Activated T-cell treated with anti-CD3 and anti-CD28 coated beads for 24 hours (primary cell): ENCODE measurements around the gene SOX5.
"Not testable (repeated sequence)": the region's sequence is repeated elsewhere in the genome, so short reads cannot be mapped to it uniquely, and the experiment has no call there.

Source experiments
- DNase-seq: peaks from one replicate; pipeline ENCODE4 v3.0.0-alpha.2; 2020; ENCODE audit warnings: low read depth

The SOX5 gene

DNA sequence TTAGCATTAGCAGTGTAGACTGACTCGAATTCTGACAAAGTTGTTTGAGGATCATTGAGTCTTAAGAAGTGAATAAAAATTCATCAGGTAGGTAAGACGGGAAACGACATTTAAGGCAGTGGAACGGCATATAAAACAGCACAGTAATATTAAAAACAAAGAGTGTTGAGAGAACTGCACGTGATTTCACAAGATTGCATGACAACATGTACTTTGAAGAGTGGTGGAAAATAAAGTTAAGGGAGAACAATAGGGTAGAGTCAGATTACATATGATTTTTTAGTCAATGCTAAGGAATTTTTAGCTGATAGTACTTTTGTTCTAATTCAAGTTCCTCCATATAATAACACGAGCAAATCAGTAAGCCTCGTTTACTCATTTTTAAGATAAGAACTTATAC, 115.4 kb downstream of the SOX5 start:
- no peak for DNase-seq

DNA sequence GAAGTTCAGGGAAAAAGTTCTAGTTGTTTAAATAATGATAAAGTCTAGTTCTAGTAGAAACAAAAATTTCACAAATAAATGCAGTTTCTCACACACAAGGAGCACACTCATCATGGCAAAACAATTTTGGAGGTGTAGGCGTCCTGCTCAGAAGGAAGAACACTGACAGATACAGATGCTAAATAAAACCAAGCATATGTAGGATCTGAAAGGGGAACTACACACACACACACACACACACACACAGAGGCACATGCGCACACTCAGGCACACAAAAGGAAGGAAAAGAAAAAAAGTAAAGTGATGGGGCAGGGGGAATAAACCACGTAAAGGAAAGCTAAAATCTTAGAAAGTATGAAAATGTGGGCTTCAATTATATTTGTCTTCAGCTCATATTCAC, 117.7 kb downstream of the SOX5 start:
- no peak for DNase-seq

DNA sequence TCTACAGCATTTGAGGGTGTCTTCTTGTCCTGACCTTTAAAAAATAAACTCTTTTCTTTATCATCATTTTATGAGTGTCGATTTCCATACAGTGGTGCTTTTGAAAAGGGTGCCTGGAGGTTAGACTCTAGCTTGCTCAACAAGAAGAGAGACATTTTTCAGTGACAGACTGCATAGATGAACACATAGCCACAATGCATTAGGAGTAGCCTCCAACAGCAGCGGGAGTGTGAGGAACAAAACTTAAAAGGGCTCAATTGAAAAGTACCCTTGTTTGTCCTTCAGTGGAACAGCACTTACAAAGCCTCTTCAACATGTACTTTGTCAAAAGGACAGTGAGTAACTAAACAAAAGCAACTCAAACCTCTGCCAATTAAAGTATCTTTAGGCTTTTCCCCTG, 119.3 kb downstream of the SOX5 start:
- no peak for DNase-seq

DNA sequence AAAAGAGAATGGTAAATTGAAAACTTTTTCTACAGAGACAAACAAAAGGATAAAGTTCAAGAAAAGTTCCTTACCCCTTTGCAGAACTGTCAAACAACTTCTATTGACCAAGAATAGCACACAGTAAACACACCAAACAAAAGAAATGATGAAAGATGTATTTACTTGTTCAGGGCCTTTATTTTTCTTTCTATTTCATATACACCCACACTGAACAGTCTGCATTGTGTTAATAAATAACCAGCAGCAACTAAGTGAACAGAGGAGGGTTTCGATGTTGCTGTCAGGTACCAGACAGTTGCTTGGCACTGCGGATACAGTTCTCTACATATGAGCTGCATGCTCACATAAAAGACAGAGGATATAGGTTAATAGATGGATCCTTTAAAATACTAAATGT, 122.1 kb downstream of the SOX5 start:
- no peak for DNase-seq

DNA sequence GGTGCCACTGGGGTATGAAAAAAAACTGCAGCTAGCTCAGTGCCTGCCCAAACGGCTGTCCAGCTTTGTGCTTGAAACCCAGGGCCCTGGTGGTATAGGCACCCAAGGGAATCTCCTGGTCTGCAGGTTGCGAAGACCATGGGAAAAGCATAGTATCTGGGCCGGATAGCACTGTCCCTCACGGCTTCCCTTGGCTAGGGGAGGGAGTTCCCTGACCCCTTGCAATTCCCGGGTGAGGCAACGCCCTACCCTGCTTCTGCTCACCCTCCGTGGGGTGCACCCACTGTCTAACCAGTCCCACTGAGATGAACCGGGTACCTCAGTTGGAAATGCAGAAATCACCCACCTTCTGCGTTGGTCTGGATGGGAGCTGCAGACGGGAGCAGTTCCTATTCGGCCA, 124.3 kb downstream of the SOX5 start:
- not testable (repeated sequence) for DNase-seq

DNA sequence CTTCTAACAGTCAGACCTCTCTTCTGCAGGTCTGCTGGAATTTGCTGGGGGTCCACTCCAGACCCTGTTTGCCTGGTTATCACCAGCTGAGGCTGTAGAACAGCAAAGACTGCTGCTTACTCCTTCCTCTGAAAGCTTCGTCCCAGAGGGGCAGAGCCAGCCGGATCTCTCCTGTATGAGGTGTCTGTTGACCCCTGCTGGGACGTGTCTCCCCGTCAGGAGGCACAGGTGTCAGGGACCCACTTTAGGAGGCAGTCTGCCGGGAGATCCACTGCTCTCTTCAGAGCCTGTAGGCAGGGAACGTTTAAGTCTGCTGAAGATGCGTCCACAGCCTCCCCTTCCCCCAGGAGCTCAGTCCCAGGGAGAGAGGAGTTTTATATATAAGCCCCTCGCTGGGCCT, 125.1 kb downstream of the SOX5 start:
- no peak for DNase-seq

DNA sequence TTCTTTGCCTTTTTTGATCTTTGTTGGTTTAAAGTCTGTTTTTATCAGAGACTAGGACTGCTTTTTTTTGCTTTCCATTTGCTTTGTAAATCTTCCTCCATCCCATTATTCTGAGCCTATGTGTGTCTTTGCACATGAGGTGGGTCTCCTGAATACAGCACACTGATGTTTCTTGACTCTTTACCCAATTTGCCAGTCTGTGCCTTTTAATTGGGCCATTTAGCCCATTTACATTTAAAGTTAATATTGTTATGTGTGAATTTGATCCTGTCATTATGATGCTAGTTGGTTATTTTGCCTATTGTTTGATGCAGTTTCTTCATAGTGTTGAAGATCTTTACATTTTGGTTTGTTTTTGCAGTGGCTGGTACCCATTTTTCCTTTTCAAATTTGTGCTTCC, 126.6 kb downstream of the SOX5 start:
- DNase-seq, result not testable (repeated sequence)

DNA sequence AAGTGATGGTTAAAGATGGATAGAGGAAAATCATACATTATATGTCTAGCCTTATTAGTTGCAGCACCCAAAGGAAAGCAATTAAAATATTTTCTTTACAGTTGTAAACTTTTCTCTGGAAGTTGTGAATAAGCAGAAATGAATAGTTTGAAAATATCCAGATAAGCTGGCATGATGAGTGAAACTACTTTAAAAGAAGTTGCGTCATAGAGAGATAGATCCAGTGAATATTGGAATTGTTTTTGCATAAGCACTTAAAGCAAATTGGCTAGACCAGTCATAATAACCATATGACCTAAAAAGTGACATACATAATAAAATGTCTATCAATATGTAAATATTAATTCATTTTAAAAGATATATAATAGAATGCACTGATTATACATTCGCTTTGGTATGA, 132.1 kb downstream of the SOX5 start:
- DNase-seq, result no peak

DNA sequence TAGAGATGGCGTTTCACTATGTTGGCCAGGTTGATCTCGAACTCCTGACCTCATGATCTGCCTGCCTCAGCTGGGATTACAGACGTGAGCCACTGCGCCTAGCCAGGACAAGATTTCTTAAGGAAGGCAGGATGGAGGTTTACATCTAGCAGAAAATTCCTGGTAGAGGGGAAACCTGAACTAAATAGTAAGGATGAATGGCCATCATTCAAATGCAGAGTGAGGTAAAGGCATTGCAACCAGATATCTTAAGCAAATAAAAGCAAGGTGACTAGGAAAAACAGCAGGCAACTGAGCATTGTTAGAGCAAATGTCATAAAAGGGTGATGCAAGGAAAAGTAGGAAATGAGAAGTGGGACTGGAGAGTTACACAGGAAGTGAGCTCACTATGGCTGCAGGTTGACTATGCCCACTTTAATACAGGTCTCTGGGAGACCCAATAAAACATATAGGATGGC, 133.0 kb downstream of the SOX5 start:
- DNase-seq, result no peak

DNA sequence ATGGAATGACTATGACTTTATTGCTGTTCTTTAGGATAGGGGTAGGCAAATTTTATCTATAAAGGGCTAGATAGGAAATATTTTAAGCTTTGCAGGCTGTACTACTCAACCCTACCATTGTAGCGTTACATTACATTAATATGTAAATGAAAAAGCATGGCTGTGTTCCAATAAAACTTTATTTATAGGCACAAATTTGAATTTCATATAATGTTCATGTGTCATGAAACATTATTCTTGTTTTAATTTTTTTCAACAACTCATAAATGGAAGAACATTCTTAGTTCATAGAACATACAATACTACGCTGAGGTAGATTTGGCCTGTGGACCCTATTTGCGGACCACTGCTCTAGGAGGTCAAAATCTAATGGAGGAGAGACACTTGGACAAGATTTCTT, 133.7 kb downstream of the SOX5 start:
- no peak for DNase-seq

DNA sequence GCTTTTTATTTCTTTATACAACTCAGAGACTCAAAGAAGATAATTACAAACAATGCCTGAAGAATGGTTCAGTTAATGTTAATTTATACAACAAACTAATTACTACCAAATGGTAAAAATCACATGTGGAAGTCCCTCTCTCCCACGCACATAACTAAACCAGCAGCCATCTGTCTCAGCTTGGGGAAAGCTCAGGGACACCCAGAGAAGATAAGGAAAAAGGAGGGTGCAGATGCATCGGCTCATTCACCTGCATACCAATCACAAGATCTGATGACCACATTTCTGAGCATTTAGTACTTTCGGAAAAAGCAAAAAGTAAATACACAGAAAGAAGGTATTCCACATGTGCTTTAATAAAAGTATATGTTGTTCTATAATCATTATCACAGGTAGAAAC, 136.3 kb downstream of the SOX5 start:
- no peak for DNase-seq

DNA sequence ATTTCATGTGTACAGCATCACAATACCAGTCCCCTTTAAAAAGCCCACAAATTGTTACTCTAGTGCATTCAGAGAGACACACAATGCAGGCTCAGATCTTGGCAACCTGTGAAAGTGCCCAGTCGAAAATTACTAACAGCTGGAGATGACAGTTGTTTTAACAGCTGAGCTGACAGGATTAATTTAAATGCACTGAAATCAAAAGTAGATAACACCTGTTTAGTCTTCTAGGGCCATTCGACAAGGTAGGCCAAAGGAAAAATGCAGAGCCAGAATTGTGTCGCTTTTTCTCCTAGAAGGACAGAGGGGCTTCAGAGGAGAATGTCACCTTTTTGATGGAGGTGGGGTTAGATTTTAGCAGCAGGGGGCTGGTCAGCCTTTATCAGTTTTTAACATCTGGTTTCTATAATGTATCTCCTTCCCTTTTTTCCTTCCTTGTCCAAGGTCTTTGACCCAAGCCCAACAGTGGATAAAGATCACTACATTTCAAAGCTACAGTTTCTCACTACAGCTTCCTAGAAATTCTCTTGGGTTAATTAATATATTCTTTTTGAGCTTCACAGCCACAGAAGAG, 139.1 kb downstream of the SOX5 start:
- DNase-seq, result no peak

DNA sequence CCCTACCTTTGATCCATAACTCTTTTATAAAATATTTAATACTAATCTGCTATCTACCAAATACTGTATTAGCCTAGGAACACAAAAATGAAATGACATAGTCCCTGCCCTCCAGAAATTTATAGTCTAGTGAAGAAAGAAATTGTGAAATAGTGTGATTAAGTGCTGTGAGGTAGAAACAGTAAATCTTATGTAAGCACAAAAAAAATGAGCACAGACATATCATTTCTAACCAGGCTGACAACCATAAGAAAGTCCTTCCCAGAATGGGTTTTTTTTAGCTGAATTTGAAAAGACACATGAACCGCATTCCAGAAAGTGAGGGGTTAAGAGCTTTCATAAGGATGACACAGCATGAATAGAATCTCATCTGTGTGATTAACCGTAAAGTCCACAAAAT, 145.9 kb downstream of the SOX5 start:
- no peak for DNase-seq

DNA sequence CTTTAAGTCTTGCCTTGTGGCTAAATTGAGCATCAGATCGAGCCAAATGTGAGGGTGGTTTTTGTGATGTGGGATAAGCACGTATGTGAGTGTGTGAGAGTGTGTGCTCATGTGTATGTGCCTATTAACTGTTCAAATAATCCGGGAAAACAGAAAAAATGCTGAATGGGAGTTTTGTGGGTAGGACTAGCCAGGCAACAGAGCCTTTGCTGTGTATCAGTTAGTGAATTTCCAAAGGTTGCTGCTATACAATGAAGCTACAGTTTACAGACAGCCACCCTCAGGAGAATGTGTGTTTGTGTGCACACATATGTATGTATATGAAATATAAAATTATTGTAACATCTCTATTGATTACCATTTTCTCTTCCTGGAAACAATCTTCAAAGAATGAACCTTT, 154.0 kb downstream of the SOX5 start:
- no peak for DNase-seq

DNA sequence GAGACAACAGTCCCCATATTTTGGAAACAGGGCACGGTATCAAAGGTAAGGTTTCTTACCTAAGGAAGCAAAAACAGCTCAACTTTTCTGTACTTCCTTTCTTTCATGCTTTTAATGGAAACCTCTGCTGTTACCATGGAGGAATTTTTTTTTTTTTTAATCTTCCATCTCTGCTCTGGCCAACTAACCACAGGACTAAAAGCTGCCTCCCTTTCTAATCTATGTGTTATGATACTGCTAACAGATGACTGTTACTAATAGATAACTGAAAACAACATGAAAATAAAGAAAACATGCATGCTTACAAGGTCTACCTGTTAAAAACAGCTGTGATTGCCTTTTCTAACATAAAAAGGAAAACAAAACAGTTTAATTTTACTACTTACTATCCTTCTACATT, 168.4 kb downstream of the SOX5 start:
- no peak for DNase-seq

DNA sequence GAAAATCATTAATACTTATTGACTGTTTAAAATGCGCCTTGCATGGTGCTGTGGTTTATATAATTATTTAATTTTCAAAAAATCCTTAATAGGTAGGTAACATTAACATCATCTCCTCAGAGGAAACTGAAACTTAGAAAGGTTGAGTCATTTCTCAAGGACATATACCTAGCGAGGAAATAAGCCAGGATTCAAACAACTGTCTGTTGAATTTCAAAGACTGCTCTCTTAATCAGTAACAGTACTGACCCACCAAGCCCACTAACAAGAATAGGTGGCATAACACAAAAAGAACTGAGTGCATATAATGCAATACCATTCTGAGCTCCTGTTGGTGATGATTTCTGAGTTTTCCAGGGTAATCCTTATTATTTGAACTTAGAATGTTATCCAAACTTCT, 174.3 kb downstream of the SOX5 start:
- DNase-seq, result no peak

DNA sequence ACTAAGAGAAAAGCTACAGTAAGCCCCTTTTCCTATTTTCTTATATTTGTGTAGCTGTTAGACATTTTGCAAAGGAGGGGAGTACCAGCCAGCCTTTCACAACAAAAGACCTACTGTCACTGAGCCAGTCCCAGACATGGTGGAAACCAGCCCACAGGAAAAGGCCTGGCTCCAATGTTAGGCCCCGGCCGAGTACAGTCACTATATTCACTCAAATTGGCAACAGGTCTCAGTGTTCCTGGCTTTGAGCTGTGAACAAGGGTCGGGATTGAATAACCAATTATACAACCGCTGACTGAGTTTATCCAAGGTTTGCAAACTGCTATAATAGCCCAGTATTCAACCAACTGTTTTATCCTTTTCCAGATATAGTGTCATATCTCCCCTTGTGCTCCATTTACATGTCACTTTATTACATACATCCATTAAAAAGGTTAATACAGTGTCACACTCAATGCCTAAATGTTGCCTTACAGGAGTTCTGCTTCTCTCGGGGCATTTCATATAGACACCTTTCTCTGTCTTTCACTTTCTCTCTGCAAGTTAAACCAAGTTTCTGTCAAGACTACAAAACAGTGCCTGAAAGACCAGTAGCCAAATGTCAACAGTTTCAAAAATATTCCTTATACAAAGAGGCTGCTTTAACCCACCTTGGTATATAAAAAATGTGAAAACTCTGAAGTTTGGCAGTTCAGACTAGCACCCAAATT, 178.1 kb downstream of the SOX5 start:
- no peak for DNase-seq

DNA sequence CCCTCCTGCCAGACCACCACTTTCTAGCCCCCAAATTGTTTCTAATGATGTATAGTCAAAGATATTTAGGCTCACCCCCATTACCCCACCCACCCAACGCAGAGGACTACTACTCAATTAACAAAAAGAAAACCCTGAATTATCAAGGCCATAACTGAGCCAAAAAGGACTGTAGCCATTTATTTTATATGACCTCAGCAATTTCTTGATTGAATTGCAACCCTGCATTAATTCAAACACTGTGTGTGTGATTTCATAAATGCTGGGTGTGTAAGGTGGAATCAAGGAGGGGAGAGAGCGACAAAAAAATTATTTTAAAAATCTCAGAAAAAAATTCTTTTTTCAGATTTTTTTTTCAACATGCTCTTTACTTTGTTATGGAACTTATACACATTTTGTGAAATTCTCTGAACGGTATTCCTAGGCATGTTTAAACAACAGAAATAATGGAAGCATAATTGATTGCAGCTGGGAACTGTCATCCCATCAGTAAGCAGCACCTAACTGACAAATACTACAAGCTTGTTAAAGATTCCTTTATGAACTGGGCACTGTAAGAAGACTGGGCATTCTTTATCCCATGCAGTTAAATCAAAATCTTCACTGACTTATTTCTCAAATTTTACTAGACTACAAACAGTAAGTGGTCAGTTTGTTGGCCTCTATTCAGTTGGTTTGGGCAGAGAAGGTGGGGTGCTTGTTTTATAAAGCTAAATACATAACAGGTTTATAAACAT, 179.1 kb downstream of the SOX5 start:
- DNase-seq, result no peak

DNA sequence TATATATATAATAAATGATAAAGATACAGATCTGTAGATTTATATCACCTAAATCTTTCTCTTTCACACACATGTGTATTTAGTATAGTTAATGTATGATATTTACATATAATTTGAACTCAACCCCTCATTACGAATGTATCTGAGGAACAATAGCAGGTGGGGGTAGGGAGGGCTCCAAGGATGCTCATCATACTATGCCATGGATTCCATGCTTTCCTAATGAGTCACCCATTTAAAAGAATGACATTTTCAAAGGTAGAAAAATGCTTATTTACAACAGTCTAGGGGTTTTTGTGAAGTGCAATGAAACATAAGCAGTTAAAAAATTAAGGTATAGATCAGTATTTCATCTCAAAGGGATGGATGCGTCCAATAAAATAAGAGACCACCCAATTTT, 181.6 kb downstream of the SOX5 start:
- DNase-seq, result no peak

DNA sequence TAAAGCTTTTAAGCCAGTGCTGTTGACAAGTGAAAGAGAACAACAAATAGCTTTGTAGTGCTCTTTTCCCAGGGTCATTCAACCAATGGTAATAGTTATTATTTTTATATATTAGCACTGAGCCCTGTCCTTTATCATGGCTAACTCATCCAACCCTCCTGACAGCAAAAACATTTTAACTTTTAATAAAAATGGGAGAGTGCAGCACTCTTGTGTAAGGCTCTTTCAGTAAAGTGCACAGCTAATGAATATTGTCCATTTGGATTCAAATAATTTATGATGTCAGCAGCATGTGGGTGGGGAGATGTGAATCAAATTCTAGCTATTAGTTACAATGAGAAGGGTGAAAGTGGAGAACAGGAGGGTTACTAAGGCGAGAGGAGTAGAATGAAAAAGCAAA, 185.7 kb downstream of the SOX5 start:
- DNase-seq, result no peak

DNA sequence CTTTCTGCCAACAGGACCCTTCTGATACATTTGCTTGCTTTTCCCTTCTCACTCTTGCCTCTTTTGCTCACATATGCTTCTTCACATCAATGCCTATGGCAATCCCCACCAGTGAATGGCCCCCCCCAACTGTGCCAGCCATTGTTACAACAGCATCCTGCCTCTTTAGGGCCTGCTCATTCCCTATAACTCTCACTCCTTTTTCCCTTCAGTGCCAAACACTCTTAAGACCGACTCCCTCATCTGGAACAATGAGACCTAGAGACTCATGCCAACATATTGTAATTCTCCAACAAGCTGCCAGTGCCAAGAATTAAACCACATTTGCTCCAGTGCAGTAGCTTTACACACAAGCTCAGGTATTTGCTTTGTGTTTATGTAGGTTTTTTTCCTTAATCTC, 189.0 kb downstream of the SOX5 start:
- DNase-seq, result no peak

DNA sequence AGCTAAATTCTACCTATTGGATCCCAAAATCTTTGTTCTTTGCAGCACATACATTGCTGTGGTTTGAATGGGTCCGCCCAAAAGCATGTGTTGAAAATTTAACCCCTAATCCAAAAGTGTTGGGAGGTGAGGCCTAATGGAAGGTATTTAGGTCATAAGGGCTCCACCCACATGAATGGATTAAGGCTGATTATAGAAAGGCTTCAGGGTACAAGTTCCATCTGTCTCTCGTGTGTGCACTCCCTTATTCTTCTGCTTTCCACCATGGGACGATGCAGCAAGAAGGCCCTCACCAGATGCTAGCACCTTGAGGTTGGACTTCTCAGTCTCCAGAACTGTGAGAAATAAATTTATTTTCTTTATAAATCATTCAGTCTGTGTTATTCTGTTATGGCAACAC, 190.9 kb downstream of the SOX5 start:
- no peak for DNase-seq

DNA sequence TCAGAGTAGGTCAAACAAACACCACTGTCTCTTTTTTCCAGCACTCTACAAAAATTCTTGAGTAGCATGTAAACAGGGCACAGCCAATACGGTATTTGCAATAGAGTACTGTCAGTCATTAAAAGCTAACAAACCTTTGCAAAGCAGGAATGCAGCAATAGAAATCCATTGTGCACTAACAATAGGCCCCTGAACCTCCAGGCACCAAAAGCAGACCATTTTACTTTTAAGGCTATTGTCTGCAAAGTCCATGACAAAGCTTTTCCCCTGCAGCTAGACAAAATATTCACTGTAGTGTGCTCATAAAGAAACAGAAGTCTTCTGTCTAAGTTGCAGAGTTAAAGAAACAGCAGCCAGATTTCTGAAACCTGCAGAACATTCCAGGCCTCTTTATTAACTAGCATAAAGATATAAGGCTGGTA, 191.9 kb downstream of the SOX5 start:
- DNase-seq, result no peak

DNA sequence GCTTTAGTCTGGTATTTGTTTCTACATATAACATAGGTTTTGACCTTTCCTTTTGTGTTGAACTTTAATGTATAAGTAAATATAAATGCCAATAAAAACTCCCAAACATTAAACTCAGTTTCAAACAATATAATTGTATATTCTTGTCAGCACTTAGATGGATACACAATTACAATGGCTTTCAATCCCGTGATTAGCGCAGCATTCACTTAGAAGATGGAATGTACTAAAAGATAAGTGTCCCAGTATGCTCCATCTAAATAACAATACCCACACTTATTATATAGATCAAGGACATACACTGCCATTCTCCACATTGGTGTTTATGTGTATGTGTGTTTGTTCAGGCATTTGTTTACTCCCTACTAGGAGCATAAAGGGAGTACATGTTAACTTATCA, 193.1 kb downstream of the SOX5 start:
- no peak for DNase-seq
